Heart right ventricle (tissue), 16 donors: ENCODE results near the gene PLCL2. TPM values are rescaled to one million over a fixed set of nuclear protein-coding genes. Genes with fewer than 3 reads are reported as not detected.

ENCODE experiments used
- ATAC-seq, 8 donors: fragments of 200-7000 bp; cut with Tn5 transposase; one replicate each; pipeline ENCODE4 v1.9.1; 2020; ENCODE audit warnings: mild to moderate bottlenecking in 8 of 8, moderate library complexity in 8 of 8, moderate number of reproducible peaks in 1 of 8
- DNase-seq, 2 donors: peaks; one replicate each; pipeline ENCODE4 v3.0.0-alpha.2; 2020
- H3K27ac ChIP-seq, 10 donors: fragments of 200-600 bp; sonication (generic) in 2 of 10; one replicate each; pipeline versions ENCODE4 v1.5.0 to v1.8.0; 2020 to 2022; ENCODE audit warnings: mild to moderate bottlenecking in 3 of 10
- H3K27me3 ChIP-seq, 7 donors: fragments of 200-600 bp; one replicate each; pipeline ENCODE4 v1.8.0; 2021 to 2022; ENCODE audit warnings: mild to moderate bottlenecking in 2 of 7
- H3K36me3 ChIP-seq, 9 donors: fragments of 200-600 bp; sonication (generic) in 1 of 9; one replicate each; pipeline versions ENCODE4 v1.5.0 to v1.8.0; 2020 to 2022; ENCODE audit warnings: mild to moderate bottlenecking in 2 of 9
- H3K4me1 ChIP-seq, 9 donors: fragments of 200-600 bp; sonication (generic) in 1 of 9; one replicate each; pipeline versions ENCODE4 v1.5.0 to v1.8.0; 2020 to 2022; ENCODE audit warnings: mild to moderate bottlenecking in 4 of 9
- H3K4me3 ChIP-seq, 10 donors: fragments of 200-600 bp; sonication (generic) in 2 of 10; one replicate each; pipeline versions ENCODE4 v1.5.0 to v1.8.0; 2020 to 2022; ENCODE audit warnings: mild to moderate bottlenecking in 7 of 10, moderate library complexity in 2 of 10
- H3K9me3 ChIP-seq, 11 donors: fragments of 200-600 bp in 10 of 11; sonication (generic) in 2 of 11; one replicate each; pipeline versions ENCODE4 v1.5.0 to v1.8.0; 2013 to 2022; ENCODE audit warnings: mild to moderate bottlenecking in 2 of 11, control low read depth in 1 of 11, moderate library complexity in 1 of 11
- CTCF ChIP-seq, 9 donors: fragments of 200-600 bp; sonication (generic) in 2 of 9; IDR thresholded peaks; one replicate each; pipeline versions ENCODE4 v1.5.0 to v1.8.0; 2021 to 2022; ENCODE audit warnings: antibody characterized with exemption in 9 of 9, mild to moderate bottlenecking in 5 of 9, moderate library complexity in 1 of 9
- WGBS, 2 donors: extraction: QIAGEN DNeasy Blood & Tissue Kit; methylation state at CpG; one replicate each; pipeline ENCODE4 v1.1.7; 2013; ENCODE audit warnings: inconsistent platforms in 1 of 2; 5-methylcytosine and 5-hydroxymethylcytosine counted together
- intact Hi-C, 10 donors: fragments of 100-400 bp; cut with DNase I; formaldehyde crosslinking; loops; one replicate each; pipeline versions ENCODE4 v1.11.1 to v1.14.2; 2022
- polyA plus RNA-seq, 2 donors: library from polyadenylated mRNA; stranded (reverse); fragments of 200-250 nt; gene quantifications; one replicate each; pipeline ENCODE4 v1.2.3, GENCODE V29; 2013
- total RNA-seq, 10 donors: library from RNA; stranded (reverse); fragmentation: NEBNext Ultra II Directional in 3 of 10; extraction: Animal tissue kit (Norgen Biotek cat#: 25700) in 3 of 10; gene quantifications; one replicate each; pipeline versions ENCODE4 v1.2.1 to v1.2.4, GENCODE V29; 2021 to 2023
- donor health status: Arrhythmogenic right ventricular cardiomyopathy.
- donor health status: ischemic (EF 13 %, LVEDD 7.1; RV severe dilation, severe dysfunction).
- donor health status: healthy with polysubstance abuse.
- donor health status: DM: no; HTN: yes; CAD: no.
- donor health status: DM: no; HTN: no; CAD: no.
- donor health status: ischemic (EF 25% LVEDD 6.9; RV normal size, moderate dysfunction).
- donor health status: ischemic (EF 25% LVEDD 5.7; RV mildly dilated, moderate dysfunction).
- donor health status: healthy.
- donor health status: DM: yes; HTN: yes; CAD: no.
- donor health status: Ischemic cardiomyopathy.
- donor health status: ischemic (EF 35%, LVEDD 5.7; RV mildly dilated, moderate dysfunction).
- donor health status: nonischemic (EF 11% LVEDD 7.7; RV severe dilation, severe dysfunction).
- donor health status: DM: yes; HTN: yes; CAD: no.
- donor health status: PGD.
- donor health status: ischemic (EF 29% LVEDD 5.4; RV normal size, mild dysfunction).
- donor health status: nonischemic (EF 23%, LVEDD 6.1; RV moderate dilation, normal function).

PLCL2 gene
- total and polyA plus RNA-seq, 12 donors: 8.7 to 79.8 (median 53.0) TPM

- Histone ChIP-seq H3K9me3 (no peaks in the 10 kb centered on the region), H3K4me3 (no peak overlapping the region), H3K4me1 (peaks cover 0 to 33% (median 21%) of the 10 kb centered on the region in 9 donors), H3K27ac (no peak overlapping the region), H3K27me3 (no peaks in the 10 kb centered on the region), H3K36me3 (peaks cover 0 to 37% (median 0%) of the 10 kb centered on the region in 9 donors)
- 86 to 90% methylated on average over 1 of the region's 1 CpG for WGBS, 2 donors
- no peak for TF ChIP-seq CTCF (IDR thresholded peaks at IDR 0.05)
- intact Hi-C loops: no loop called here
- no peak for ATAC-seq
- DNase-seq: no peak
Observed at GRCh38 chr3:17075907-17076306, 191.2 kb downstream of the PLCL2 start.

GRCh38 chr3:17076940-17077605, 192.3 kb downstream of the PLCL2 start:
- no peak for TF ChIP-seq CTCF (IDR thresholded peaks at IDR 0.05)
- H3K27ac ChIP-seq: peak overlapping the region in 9 of 10 donors; percentile 13 to 84 (median 50)
- H3K27me3 ChIP-seq: no peaks in the 10 kb centered on the region
- DNase-seq (no peak), ATAC-seq (peak in 2 of 8 donors; percentile 29 to 33)
- H3K9me3 ChIP-seq: no peaks in the 10 kb centered on the region
- intact Hi-C loops: no loop called here
- WGBS, 2 donors: 34 to 40% methylated on average over 4 of the region's 4 CpGs
- no peak overlapping the region for H3K4me3 ChIP-seq
- peaks cover 0 to 42% (median 0%) of the 10 kb centered on the region in 9 donors for H3K36me3 ChIP-seq
- peaks cover 0 to 40% (median 20%) of the 10 kb centered on the region in 9 donors for H3K4me1 ChIP-seq

- peak; percentile 80 to 96 (median 90) for ATAC-seq
- WGBS, 2 donors: 16 to 19% methylated on average over 5 of the region's 5 CpGs
- no peaks in the 10 kb centered on the region for H3K27me3 ChIP-seq
- H3K36me3 ChIP-seq: peaks cover 0 to 42% (median 0%) of the 10 kb centered on the region in 9 donors
- DNase-seq: peak; percentile 38 to 58
- peak overlapping the region; percentile 32 to 84 (median 58) for H3K27ac ChIP-seq
- H3K9me3 ChIP-seq: no peaks in the 10 kb centered on the region
- no peak overlapping the region for H3K4me3 ChIP-seq
- intact Hi-C loops: no loop called here
- TF ChIP-seq CTCF (IDR thresholded peaks at IDR 0.05): no peak
- H3K4me1 ChIP-seq: peaks cover 0 to 40% (median 20%) of the 10 kb centered on the region in 9 donors
Observed at GRCh38 chr3:17077606-17078005, 192.9 kb downstream of the PLCL2 start.

GRCh38 chr3:17078926-17079465, 194.2 kb downstream of the PLCL2 start:
- no peak for DNase-seq
- H3K27ac ChIP-seq: peak overlapping the region in 1 of 10 donors; percentile 63
- H3K4me3 ChIP-seq: no peak overlapping the region
- H3K9me3 ChIP-seq: no peaks in the 10 kb centered on the region
- no peaks in the 10 kb centered on the region for H3K27me3 ChIP-seq
- peaks cover 0 to 45% (median 0%) of the 10 kb centered on the region in 9 donors for H3K36me3 ChIP-seq
- WGBS, 2 donors: 95 to 97% methylated on average over 7 of the region's 7 CpGs
- TF ChIP-seq CTCF (IDR thresholded peaks at IDR 0.05): no peak
- peak in 1 of 8 donors; percentile 35 for ATAC-seq
- peaks cover 0 to 40% (median 20%) of the 10 kb centered on the region in 9 donors for H3K4me1 ChIP-seq
- intact Hi-C loops: no loop called here
